K562 (cell line): ENCODE data around the gene HTR2A. TPM values are rescaled to one million over a fixed set of nuclear protein-coding genes. Genes with fewer than 3 reads are reported as not detected.

Experiments
- ATAC-seq: fragments of 200-7000 bp; cut with Tn5 transposase; 3 replicates; pipeline ENCODE4 v1.9.1; 2020; ENCODE audit warnings: moderate library complexity
- BruUV-seq: library from RNA; stranded (reverse); fragments of 400-500 nt; replicated peaks from 2 replicates; lab custom pipeline; 2021; lab: Mats Ljungman, UMichigan
- CTCF ChIA-PET: fragments of 300-600 bp; formaldehyde crosslinking; extraction: SDS; loops from one replicate; lab custom pipeline; 2021; ENCODE audit warnings: low intra/inter-chr PET ratio; lab: Yijun Ruan, JAX
- POLR2A ChIA-PET: fragments of 300-600, 350-650 bp; sonication (Branson Sonifier 250); formaldehyde crosslinking; extraction: SDS; loops from one replicate; lab custom pipeline; 2021; ENCODE audit warnings: antibody characterized with exemption, inconsistent platforms; lab: Yijun Ruan, JAX
- DNase-seq, 4 experiments: peaks; one replicate each; pipeline versions ENCODE4 v3.0.0 to v3.0.0-alpha.2; 2011 to 2018; ENCODE audit warnings: low spot score in 3 of 4, mixed read lengths in 3 of 4; ENCODE audit errors: extremely low read depth in 1 of 4
- FAIRE-seq: peaks from 2 replicates; lab custom pipeline; 2011; peaks lifted over from hg19 to GRCh38; lab: Jason Lieb, UNC
- H2AFZ ChIP-seq: 2 replicates; pipeline ENCODE4 v1.6.0; 2011; ENCODE audit warnings: low read depth, low read length, control low read depth, inconsistent platforms
- H3K27ac ChIP-seq: fragments of 200-600 bp; 3 replicates; pipeline ENCODE4 v1.8.0; 2011; ENCODE audit warnings: low read depth, mild to moderate bottlenecking, control low read depth, inconsistent platforms, low read length, moderate library complexity, mixed read lengths; ENCODE audit errors: extremely low read depth
- H3K27me3 ChIP-seq, 2 experiments: fragments of 300-600 bp in 1 of 2; 2 replicates in 1 of 2; 3 replicates in 1 of 2; pipeline versions ENCODE4 v1.6.0 to v1.8.0; 2011; ENCODE audit warnings: inconsistent platforms in 2 of 2, low read length in 2 of 2, mild to moderate bottlenecking in 1 of 2, mixed read lengths in 1 of 2, moderate library complexity in 1 of 2; ENCODE audit not compliant: control insufficient read depth in 2 of 2, insufficient read depth in 2 of 2
- H3K36me3 ChIP-seq: fragments of 300-600 bp; 3 replicates; pipeline ENCODE4 v1.8.0; 2011; ENCODE audit warnings: mild to moderate bottlenecking, low read length, inconsistent platforms; ENCODE audit not compliant: control insufficient read depth, insufficient read depth
- H3K4me1 ChIP-seq, 2 experiments: fragments of 200-600 bp in 1 of 2; replicated peaks in 1 of 2; 2 replicates in 1 of 2; 3 replicates in 1 of 2; pipeline versions ENCODE4 v1.5.1 to v1.8.0; 2011; ENCODE audit warnings: inconsistent platforms in 2 of 2, low read length in 2 of 2, mild to moderate bottlenecking in 1 of 2, mixed read lengths in 1 of 2, moderate library complexity in 1 of 2; ENCODE audit not compliant: control insufficient read depth in 2 of 2, insufficient read depth in 2 of 2
- H3K4me2 ChIP-seq: 2 replicates; pipeline ENCODE4 v1.6.1; 2011; ENCODE audit warnings: low read length, control low read depth, inconsistent platforms, mixed read lengths; ENCODE audit not compliant: insufficient read depth
- H3K4me3 ChIP-seq: fragments of 200-600 bp; sonication (generic), shearing (Covaris generic); 2 replicates; pipeline ENCODE4 v1.5.1; 2016; ENCODE audit warnings: control low read depth, inconsistent platforms
- H3K79me2 ChIP-seq: fragments of 200-600 bp; 3 replicates; pipeline ENCODE4 v1.8.0; 2011; ENCODE audit warnings: low read length, inconsistent platforms; ENCODE audit not compliant: control insufficient read depth, insufficient read depth
- H3K9ac ChIP-seq, 2 experiments: 2 replicates each; pipeline versions ENCODE4 v1.6.0 to v1.6.1; 2011; ENCODE audit warnings: low read depth in 2 of 2, low read length in 2 of 2, control low read depth in 1 of 2, inconsistent platforms in 1 of 2, mild to moderate bottlenecking in 1 of 2, mixed read lengths in 1 of 2; ENCODE audit not compliant: insufficient read depth in 1 of 2
- H3K9me1 ChIP-seq: one replicate; pipeline ENCODE4 v1.6.0; 2011; ENCODE audit warnings: inconsistent platforms, mild to moderate bottlenecking, low read length, moderate library complexity; ENCODE audit not compliant: control insufficient read depth, insufficient read depth
- H3K9me3 ChIP-seq: replicated peaks from 2 replicates; pipeline ENCODE4 v1.5.1; 2011; ENCODE audit warnings: low read depth, low read length, inconsistent platforms; ENCODE audit not compliant: control insufficient read depth, insufficient read depth
- H4K20me1 ChIP-seq: replicated peaks from 2 replicates; pipeline ENCODE4 v1.6.1; 2011; ENCODE audit warnings: low read length, inconsistent platforms, mixed read lengths; ENCODE audit not compliant: control insufficient read depth, insufficient read depth
- CSDE1 ChIP-seq, 2 experiments: fragments of 450-650 bp; IDR thresholded peaks; 2 replicates each; pipeline ENCODE4 v1.6.1; 2016; ENCODE audit warnings: mild to moderate bottlenecking in 1 of 2
- ETS1 ChIP-seq: conservative IDR thresholded peaks from 2 replicates; pipeline ENCODE4 v1.6.1; 2011; ENCODE audit warnings: low read depth, mild to moderate bottlenecking, low read length; ENCODE audit not compliant: control insufficient read depth
- FOS ChIP-seq: IDR thresholded peaks from 3 replicates; pipeline ENCODE4 v1.6.1; 2011; ENCODE audit not compliant: insufficient read length; ENCODE audit errors: extremely low read depth
- FOSL1 ChIP-seq: fragments of 200-800 bp; sonication (Bioruptor generic); conservative IDR thresholded peaks from 2 replicates; pipeline ENCODE4 v1.6.1; 2016; ENCODE audit warnings: missing genetic modification characterization, missing compliant biosample characterization
- HDAC2 ChIP-seq: fragments of 450-650 bp; IDR thresholded peaks from 2 replicates; pipeline ENCODE4 v1.6.1; 2016; ENCODE audit warnings: mild to moderate bottlenecking
- NFATC3 ChIP-seq: fragments of 450-650 bp; IDR thresholded peaks from 2 replicates; pipeline ENCODE4 v1.6.1; 2017; ENCODE audit warnings: mild to moderate bottlenecking
- NR2C2 ChIP-seq, 2 experiments: fragments of 200-800 bp in 1 of 2; sonication (Bioruptor generic) in 1 of 2; sonication (generic) in 1 of 2; formaldehyde crosslinking in 1 of 2; IDR thresholded peaks; 2 replicates each; pipeline versions ENCODE4 v1.6.1 to v1.8.0; 2016 to 2022; ENCODE audit warnings: mild to moderate bottlenecking in 1 of 2, missing compliant biosample characterization in 1 of 2, missing genetic modification characterization in 1 of 2, missing genetic modification reagents in 1 of 2
- THAP7 ChIP-seq: fragments of 250-450 bp; sonication (Bioruptor Pico); IDR thresholded peaks from 2 replicates; pipeline ENCODE4 v1.5.0; 2021
- WGBS: fragments of 100-300 bp; shearing (Covaris generic); methylation state at CpG from one replicate; pipeline ENCODE4 v1.1.6; 2016; ENCODE audit warnings: low coverage, mixed read lengths; ENCODE audit not compliant: insufficient coverage; ENCODE audit errors: missing lambda C conversion rate; 5-methylcytosine and 5-hydroxymethylcytosine counted together
- in situ Hi-C: fragments of 300-500 bp; cut with MboI; formaldehyde crosslinking; loops from 4 replicates; pipeline ENCODE4 v1.15.0; 2018; ENCODE audit warnings: inconsistent platforms, mixed read lengths
- intact Hi-C: fragments of 100-400 bp; cut with micrococcal nuclease; formaldehyde crosslinking; loops from 2 replicates; pipeline ENCODE4 v1.14.2; 2022
- polyA plus RNA-seq, 8 experiments: library from polyadenylated mRNA; depleted of rRNA in 4 of 8; stranded (reverse) in 5 of 8; unstranded in 3 of 8; fragments of >200 nt; fragmentation: Nextera tagmentation in 2 of 8; fragmentation: Illumina TruSeq in 1 of 8; extraction: Ambion mirVana in 2 of 8; extraction: Trizol in 1 of 8; gene quantifications; 2 replicates each; pipeline versions ENCODE4 v1.2.1 to v1.2.3, GENCODE V29; 2011 to 2014; ENCODE audit warnings: inconsistent platforms in 1 of 8, missing spikeins in 1 of 8
- total RNA-seq, 7 experiments: library from RNA; depleted of rRNA in 6 of 7; stranded (reverse); fragments of >200 nt in 6 of 7; fragmentation: Illumina TruSeq in 2 of 7; extraction: Trizol in 2 of 7; gene quantifications; 2 replicates each; pipeline versions ENCODE4 v1.2.1 to v1.2.3, GENCODE V29; 2011 to 2021; ENCODE audit warnings: low replicate concordance in 1 of 7
- TF ChIP-seq, protein P1 (sequence below): sonication (generic); formaldehyde crosslinking; IDR thresholded peaks from 2 replicates; pipeline ENCODE4 v1.8.1; 2023; ENCODE audit warnings: mild to moderate bottlenecking, missing genetic modification reagents

Gene HTR2A
- total and polyA plus RNA-seq, 9 of the 15 experiments (the other 6 are each of a cell fraction or from before 2014, with no cell fraction given): not detected

GRCh38 chr13:46804391-46804815 is 92.5 kb downstream of the HTR2A start:
- TF ChIP-seq THAP7 (CRISPR knock-in tag) (no peak), CSDE1 (IDR thresholded peaks at IDR 0.05) (no peak), ETS1 (no peak), NFATC3 (no peak), HDAC2 (no peak), NR2C2 (CRISPR knock-in tag; IDR thresholded peaks at IDR 0.05) (no peak), NR2C2 (tag; IDR thresholded peaks at IDR 0.05) (no peak), FOS (no peak), FOSL1 (tag) (no peak)
- TF ChIP-seq, protein P1, sequence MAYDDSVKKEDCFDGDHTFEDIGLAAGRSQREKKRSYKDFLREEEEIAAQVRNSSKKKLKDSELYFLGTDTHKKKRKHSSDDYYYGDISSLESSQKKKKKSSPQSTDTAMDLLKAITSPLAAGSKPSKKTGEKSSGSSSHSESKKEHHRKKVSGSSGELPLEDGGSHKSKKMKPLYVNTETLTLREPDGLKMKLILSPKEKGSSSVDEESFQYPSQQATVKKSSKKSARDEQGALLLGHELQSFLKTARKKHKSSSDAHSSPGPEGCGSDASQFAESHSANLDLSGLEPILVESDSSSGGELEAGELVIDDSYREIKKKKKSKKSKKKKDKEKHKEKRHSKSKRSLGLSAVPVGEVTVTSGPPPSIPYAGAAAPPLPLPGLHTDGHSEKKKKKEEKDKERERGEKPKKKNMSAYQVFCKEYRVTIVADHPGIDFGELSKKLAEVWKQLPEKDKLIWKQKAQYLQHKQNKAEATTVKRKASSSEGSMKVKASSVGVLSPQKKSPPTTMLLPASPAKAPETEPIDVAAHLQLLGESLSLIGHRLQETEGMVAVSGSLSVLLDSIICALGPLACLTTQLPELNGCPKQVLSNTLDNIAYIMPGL (CRISPR knock-in tag): no peak
- no peak for FAIRE-seq
- no peak for ATAC-seq
- no peak for DNase-seq
- in situ Hi-C loops (no loop called here), intact Hi-C loops (no loop called here)
- Histone ChIP-seq H3K4me2 (no peak overlapping the region), H3K27ac (no peak overlapping the region), H3K36me3 (no peaks in the 10 kb centered on the region), H3K27me3 (peaks cover 0 to 7% of the 10 kb centered on the region in 2 experiments; a peak in 1 of 5 replicates), H3K9me1 (no peaks in the 10 kb centered on the region), H3K9ac (no peak overlapping the region), H3K79me2 (no peaks in the 10 kb centered on the region), H3K4me3 (no peak overlapping the region), H4K20me1 (no peaks in the 10 kb centered on the region), H3K4me1 (no peaks in the 10 kb centered on the region), H3K9me3 (no peaks in the 10 kb centered on the region), H2AFZ (no peak overlapping the region)
- ChIA-PET CTCF (no interaction called here), POLR2A (no interaction called here)
- no TSS peak for BruUV-seq
- WGBS: 3% methylated on average over 3 of the region's 3 CpGs
